ENCODE results near the gene TMEM192.
"Not testable (repeated sequence)": the region's sequence is repeated elsewhere in the genome, so short reads cannot be mapped to it uniquely, and the experiment has no call there.

TMEM192 gene

GRCh38 chr4:165092187-165092586 lies 20.5 kb downstream of the TMEM192 start:
- not testable (repeated sequence) for DNase-seq (ENCODE audit: low spot score)

GRCh38 chr4:165088366-165088765 lies 24.3 kb downstream of the TMEM192 start:
- DNase-seq (ENCODE audit: low spot score): no peak

GRCh38 chr4:165085946-165086345 lies 26.7 kb downstream of the TMEM192 start:
- no peak for DNase-seq (ENCODE audit: low spot score)

GRCh38 chr4:165084787-165085186 lies 27.9 kb downstream of the TMEM192 start:
- DNase-seq (ENCODE audit: low spot score): not testable (repeated sequence)

GRCh38 chr4:165079476-165079875 lies 33.2 kb downstream of the TMEM192 start:
- DNase-seq (ENCODE audit: low spot score): no peak

- DNase-seq (ENCODE audit: low spot score): no peak
These were observed 35.6 kb downstream of the TMEM192 start for GRCh38 chr4:165077034-165077578.

GRCh38 chr4:165073346-165073745 lies 39.3 kb downstream of the TMEM192 start:
- not testable (repeated sequence) for DNase-seq (ENCODE audit: low spot score)

GRCh38 chr4:165070560-165070959 lies 42.1 kb downstream of the TMEM192 start:
- DNase-seq (ENCODE audit: low spot score): no peak

GRCh38 chr4:165060938-165061337 lies 51.7 kb downstream of the TMEM192 start:
- DNase-seq (ENCODE audit: low spot score): no peak

- DNase-seq (ENCODE audit: low spot score): no peak
These were observed 53.3 kb downstream of the TMEM192 start for GRCh38 chr4:165059386-165059785.

- no peak for DNase-seq (ENCODE audit: low spot score)
These were observed 54.0 kb downstream of the TMEM192 start for GRCh38 chr4:165058666-165059065.

GRCh38 chr4:165055601-165056000 lies 57.1 kb downstream of the TMEM192 start:
- DNase-seq (ENCODE audit: low spot score): no peak

GRCh38 chr4:165053645-165054044 lies 59.0 kb downstream of the TMEM192 start, which contains the start of gene TRIM75:
TRIM75 (plus strand) TSS chr4:165053866; CDS start chr4:165059148, 5,282 bp downstream.
- DNase-seq (ENCODE audit: low spot score): no peak

- no peak for DNase-seq (ENCODE audit: low spot score)
These were observed 60.0 kb downstream of the TMEM192 start for GRCh38 chr4:165052627-165053026.

GRCh38 chr4:165048170-165048569 lies 64.5 kb downstream of the TMEM192 start:
- no peak for DNase-seq (ENCODE audit: low spot score)

GRCh38 chr4:165031436-165032211 lies 81.0 kb downstream of the TMEM192 start, which contains the start of gene TRIM60:
TRIM60 (plus strand) TSS chr4:165031999; CDS start chr4:165040073, 8,074 bp downstream.
- DNase-seq (ENCODE audit: low spot score): no peak

GRCh38 chr4:165027762-165028402 lies 84.8 kb downstream of the TMEM192 start:
- DNase-seq (ENCODE audit: low spot score): no peak

- not testable (repeated sequence) for DNase-seq (ENCODE audit: low spot score)
These were observed 86.9 kb downstream of the TMEM192 start for GRCh38 chr4:165025782-165026181.

Data from left forelimb (tissue), 1 donor.